Activated T-helper 17 cell treated with anti-CD3 and anti-CD28 coated beads, Interleukin-2, amount 50 U/mL, for 72 hours (primary cell): ENCODE results near the gene HPSE2. TPM values are rescaled to one million over a fixed set of nuclear protein-coding genes. Genes with fewer than 3 reads are reported as not detected.

Experiments used
- ATAC-seq: fragments of 150-1000 bp; cut with Tn5 transposase; replicated peaks from 2 replicates; pipeline ENCODE4 v1.10.0; 2021; ENCODE audit warnings: mild to moderate bottlenecking, moderate library complexity
- H3K27ac Mint-ChIP-seq: one replicate; pipeline ENCODE4 v1.8.0; 2022; ENCODE audit warnings: mixed read lengths
- H3K27me3 Mint-ChIP-seq: one replicate; pipeline ENCODE4 v1.8.0; 2022; ENCODE audit warnings: mixed read lengths
- H3K36me3 Mint-ChIP-seq: one replicate; pipeline ENCODE4 v1.8.0; 2022; ENCODE audit warnings: low read depth, mild to moderate bottlenecking, mixed read lengths
- H3K4me1 Mint-ChIP-seq: one replicate; pipeline ENCODE4 v1.8.0; 2022; ENCODE audit warnings: mixed read lengths
- H3K4me3 Mint-ChIP-seq: one replicate; pipeline ENCODE4 v1.8.0; 2022; ENCODE audit warnings: mild to moderate bottlenecking, mixed read lengths
- H3K9me3 Mint-ChIP-seq: one replicate; pipeline ENCODE4 v1.8.0; 2022; ENCODE audit warnings: mixed read lengths
- total RNA-seq, 2 donors: library from RNA; stranded (reverse); gene quantifications; one replicate each; pipeline ENCODE4 v1.2.3, GENCODE V29; 2022

HPSE2 gene
- total RNA-seq, 2 donors from 2014 or later, result not detected

GRCh38 chr10:98619446-98619845 lies 616.2 kb downstream of the HPSE2 start:
- Mint-ChIP-seq H3K27me3 (peaks cover 5% of the 10 kb centered on the region), H3K4me1 (no peaks in the 10 kb centered on the region), H3K27ac (no peak overlapping the region), H3K36me3 (no peaks in the 10 kb centered on the region), H3K4me3 (no peak overlapping the region), H3K9me3 (no peaks in the 10 kb centered on the region)
- ATAC-seq, result peak; percentile 72

GRCh38 chr10:98617906-98618520 lies 617.6 kb downstream of the HPSE2 start:
- Mint-ChIP-seq H3K4me1 (no peaks in the 10 kb centered on the region), H3K9me3 (no peaks in the 10 kb centered on the region), H3K36me3 (no peaks in the 10 kb centered on the region), H3K4me3 (no peak overlapping the region), H3K27me3 (peaks cover 11% of the 10 kb centered on the region), H3K27ac (no peak overlapping the region)
- no peak for ATAC-seq

GRCh38 chr10:98613446-98613845 lies 622.2 kb downstream of the HPSE2 start:
- H3K4me3 Mint-ChIP-seq, result no peak overlapping the region
- no peak overlapping the region for H3K27ac Mint-ChIP-seq
- no peak for ATAC-seq
- no peaks in the 10 kb centered on the region for H3K9me3 Mint-ChIP-seq
- peaks cover 16% of the 10 kb centered on the region for H3K27me3 Mint-ChIP-seq
- no peaks in the 10 kb centered on the region for H3K4me1 Mint-ChIP-seq
- H3K36me3 Mint-ChIP-seq, result no peaks in the 10 kb centered on the region

- Mint-ChIP-seq H3K36me3 (no peaks in the 10 kb centered on the region), H3K27me3 (peaks cover 26% of the 10 kb centered on the region), H3K9me3 (no peaks in the 10 kb centered on the region), H3K4me3 (no peak overlapping the region), H3K4me1 (no peaks in the 10 kb centered on the region), H3K27ac (no peak overlapping the region)
- ATAC-seq, result no peak
These were observed 624.2 kb downstream of the HPSE2 start for GRCh38 chr10:98611436-98611835.

GRCh38 chr10:98610836-98611235 lies 624.8 kb downstream of the HPSE2 start:
- Mint-ChIP-seq H3K4me1 (no peaks in the 10 kb centered on the region), H3K36me3 (no peaks in the 10 kb centered on the region), H3K9me3 (no peaks in the 10 kb centered on the region), H3K27ac (no peak overlapping the region), H3K27me3 (peaks cover 25% of the 10 kb centered on the region), H3K4me3 (no peak overlapping the region)
- ATAC-seq, result no peak

GRCh38 chr10:98610301-98610700 lies 625.4 kb downstream of the HPSE2 start:
- Mint-ChIP-seq H3K9me3 (no peaks in the 10 kb centered on the region), H3K4me3 (no peak overlapping the region), H3K36me3 (no peaks in the 10 kb centered on the region), H3K27ac (no peak overlapping the region), H3K4me1 (no peaks in the 10 kb centered on the region), H3K27me3 (peaks cover 24% of the 10 kb centered on the region)
- no peak for ATAC-seq

- Mint-ChIP-seq H3K4me3 (no peak overlapping the region), H3K27ac (no peak overlapping the region), H3K9me3 (no peaks in the 10 kb centered on the region), H3K27me3 (peaks cover 25% of the 10 kb centered on the region), H3K4me1 (no peaks in the 10 kb centered on the region), H3K36me3 (no peaks in the 10 kb centered on the region)
- ATAC-seq, result no peak
These were observed 626.4 kb downstream of the HPSE2 start for GRCh38 chr10:98609265-98609664.

GRCh38 chr10:98608411-98608810 lies 627.2 kb downstream of the HPSE2 start:
- Mint-ChIP-seq H3K4me3 (no peak overlapping the region), H3K4me1 (no peaks in the 10 kb centered on the region), H3K36me3 (no peaks in the 10 kb centered on the region), H3K27me3 (peaks cover 24% of the 10 kb centered on the region), H3K9me3 (no peaks in the 10 kb centered on the region), H3K27ac (no peak overlapping the region)
- no peak for ATAC-seq

- Mint-ChIP-seq H3K36me3 (no peaks in the 10 kb centered on the region), H3K4me1 (no peaks in the 10 kb centered on the region)
- no peak for ATAC-seq
These were observed 633.4 kb downstream of the HPSE2 start for GRCh38 chr10:98602224-98602623.

GRCh38 chr10:98599032-98599610 lies 636.5 kb downstream of the HPSE2 start:
- Mint-ChIP-seq H3K27ac (no peak overlapping the region), H3K4me3 (no peak overlapping the region), H3K4me1 (no peaks in the 10 kb centered on the region), H3K9me3 (peaks cover 9% of the 10 kb centered on the region), H3K27me3 (peaks cover 3% of the 10 kb centered on the region), H3K36me3 (no peaks in the 10 kb centered on the region)
- no peak for ATAC-seq

More at GRCh38 chr10:98602224-98602623, 633.4 kb downstream of the HPSE2 start:
- no peak overlapping the region for H3K4me3 Mint-ChIP-seq
- peaks cover 10% of the 10 kb centered on the region for H3K27me3 Mint-ChIP-seq
- H3K27ac Mint-ChIP-seq, result no peak overlapping the region
- H3K9me3 Mint-ChIP-seq, result no peaks in the 10 kb centered on the region

GRCh38 chr10:98596404-98596803 lies 639.2 kb downstream of the HPSE2 start:
- Mint-ChIP-seq H3K36me3 (no peaks in the 10 kb centered on the region), H3K27ac (no peak overlapping the region), H3K4me3 (no peak overlapping the region), H3K4me1 (no peaks in the 10 kb centered on the region), H3K9me3 (peaks cover 9% of the 10 kb centered on the region), H3K27me3 (peaks cover 5% of the 10 kb centered on the region)
- ATAC-seq, result no peak

GRCh38 chr10:98589691-98590090 lies 646.0 kb downstream of the HPSE2 start:
- no peaks in the 10 kb centered on the region for H3K4me1 Mint-ChIP-seq
- H3K4me3 Mint-ChIP-seq, result no peak overlapping the region
- no peak for ATAC-seq
- H3K27me3 Mint-ChIP-seq, result peaks cover 5% of the 10 kb centered on the region
- H3K27ac Mint-ChIP-seq, result no peak overlapping the region
- no peaks in the 10 kb centered on the region for H3K36me3 Mint-ChIP-seq
- H3K9me3 Mint-ChIP-seq, result no peaks in the 10 kb centered on the region

GRCh38 chr10:98589007-98589406 lies 646.6 kb downstream of the HPSE2 start:
- Mint-ChIP-seq H3K27me3 (peaks cover 6% of the 10 kb centered on the region), H3K27ac (no peak overlapping the region), H3K9me3 (no peaks in the 10 kb centered on the region), H3K4me3 (no peak overlapping the region), H3K4me1 (no peaks in the 10 kb centered on the region), H3K36me3 (no peaks in the 10 kb centered on the region)
- ATAC-seq, result no peak

GRCh38 chr10:98587156-98587837 lies 648.4 kb downstream of the HPSE2 start:
- Mint-ChIP-seq H3K4me3 (no peak overlapping the region), H3K9me3 (no peaks in the 10 kb centered on the region), H3K27me3 (peaks cover 17% of the 10 kb centered on the region), H3K36me3 (no peaks in the 10 kb centered on the region), H3K4me1 (no peaks in the 10 kb centered on the region), H3K27ac (no peak overlapping the region)
- no peak for ATAC-seq

- Mint-ChIP-seq H3K27me3 (peaks cover 17% of the 10 kb centered on the region), H3K4me1 (no peaks in the 10 kb centered on the region), H3K36me3 (no peaks in the 10 kb centered on the region)
These were observed 649.6 kb downstream of the HPSE2 start for GRCh38 chr10:98586096-98586495.

More at GRCh38 chr10:98586096-98586495, 649.6 kb downstream of the HPSE2 start:
- no peak for ATAC-seq
- Mint-ChIP-seq H3K4me3 (no peak overlapping the region), H3K27ac (no peak overlapping the region), H3K9me3 (no peaks in the 10 kb centered on the region)
